HepG2 (cell line): ENCODE measurements around the gene DDAH2. TPM values are rescaled to one million over a fixed set of nuclear protein-coding genes. Genes with fewer than 3 reads are reported as not detected.

Source experiments
- BRF2 ChIP-seq: sonication (generic); formaldehyde crosslinking; IDR thresholded peaks from 2 replicates; pipeline ENCODE4 v1.8.1; 2022; ENCODE audit warnings: mild to moderate bottlenecking, missing genetic modification reagents
- HNF4A ChIP-seq: sonication (generic); formaldehyde crosslinking; IDR thresholded peaks from 2 replicates; pipeline ENCODE4 v1.4.0; 2020; ENCODE audit warnings: missing genetic modification reagents
- KDM3A ChIP-seq: IDR thresholded peaks from 2 replicates; pipeline ENCODE4 v1.6.1; 2018; ENCODE audit warnings: low read depth, missing compliant biosample characterization
- LBX2 ChIP-seq: sonication (generic); formaldehyde crosslinking; IDR thresholded peaks from 2 replicates; pipeline ENCODE4 v1.5.0; 2020; ENCODE audit warnings: missing genetic modification reagents, mild to moderate bottlenecking, borderline replicate concordance
- MLLT10 ChIP-seq: sonication (generic); formaldehyde crosslinking; IDR thresholded peaks from 2 replicates; pipeline ENCODE4 v1.4.0; 2020; ENCODE audit warnings: missing genetic modification reagents
- NFIB ChIP-seq: sonication (generic); formaldehyde crosslinking; IDR thresholded peaks from 2 replicates; pipeline ENCODE4 v1.9.0; 2021; ENCODE audit warnings: missing genetic modification reagents, mild to moderate bottlenecking, borderline replicate concordance
- POLR2A ChIP-seq, 2 experiments: IDR thresholded peaks; 2 replicates each; pipeline ENCODE4 v1.6.1; 2011; ENCODE audit warnings: low read depth in 2 of 2, low read length in 2 of 2, mild to moderate bottlenecking in 1 of 2, moderate library complexity in 1 of 2; ENCODE audit not compliant: insufficient read depth in 1 of 2
- RFXAP ChIP-seq: sonication (generic); formaldehyde crosslinking; IDR thresholded peaks from 2 replicates; pipeline ENCODE4 v1.4.0; 2020; ENCODE audit warnings: missing genetic modification reagents, borderline replicate concordance
- SATB2 ChIP-seq: sonication (generic); formaldehyde crosslinking; IDR thresholded peaks from 2 replicates; pipeline ENCODE4 v1.5.0; 2020; ENCODE audit warnings: missing genetic modification reagents
- SETDB1 ChIP-seq: sonication (generic); formaldehyde crosslinking; IDR thresholded peaks from 2 replicates; pipeline ENCODE4 v1.5.1; 2020; ENCODE audit warnings: missing genetic modification reagents, mild to moderate bottlenecking, borderline replicate concordance
- TCF7 ChIP-seq: sonication (generic); IDR thresholded peaks from 2 replicates; pipeline ENCODE4 v1.6.1; 2016; ENCODE audit warnings: antibody characterized with exemption, low read depth
- ZNF367 ChIP-seq: sonication (generic); formaldehyde crosslinking; IDR thresholded peaks from 2 replicates; pipeline ENCODE4 v1.4.0; 2020; ENCODE audit warnings: missing genetic modification reagents, borderline replicate concordance
- ZNF383 ChIP-seq: sonication (generic); formaldehyde crosslinking; IDR thresholded peaks from 2 replicates; pipeline ENCODE4 v1.4.0; 2020; ENCODE audit warnings: missing genetic modification reagents, mild to moderate bottlenecking, borderline replicate concordance
- ZNF607 ChIP-seq: sonication (generic); formaldehyde crosslinking; IDR thresholded peaks from 2 replicates; pipeline ENCODE4 v1.5.1; 2020; ENCODE audit warnings: missing genetic modification reagents, mild to moderate bottlenecking, borderline replicate concordance
- ZNF670 ChIP-seq: sonication (generic); formaldehyde crosslinking; IDR thresholded peaks from 2 replicates; pipeline ENCODE4 v1.8.0; 2022; ENCODE audit warnings: mild to moderate bottlenecking, missing genetic modification reagents, borderline replicate concordance
- ZNF83 ChIP-seq: sonication (generic); formaldehyde crosslinking; IDR thresholded peaks from 2 replicates; pipeline ENCODE4 v1.4.0; 2020; ENCODE audit warnings: missing genetic modification reagents, mild to moderate bottlenecking, borderline replicate concordance
- polyA plus RNA-seq, 8 experiments: library from polyadenylated mRNA; depleted of rRNA in 3 of 8; stranded (reverse) in 7 of 8; unstranded in 1 of 8; fragments of >200 nt; fragmentation: Illumina TruSeq in 4 of 8; extraction: Trizol in 4 of 8; gene quantifications; 2 replicates each; pipeline versions ENCODE4 v1.2.1 to v1.2.3, GENCODE V29; 2011 to 2016; ENCODE audit warnings: low read depth in 4 of 8, missing spikeins in 1 of 8, mixed read lengths in 1 of 8; ENCODE audit not compliant: insufficient read depth in 1 of 8
- total RNA-seq, 5 experiments: library from RNA; depleted of rRNA; stranded (reverse); fragments of >200 nt; fragmentation: Illumina TruSeq; extraction: Trizol; gene quantifications; 2 replicates each; pipeline ENCODE4 v1.2.3, GENCODE V29; 2016; ENCODE audit warnings: low read depth in 1 of 5
- TF ChIP-seq, protein P1 (sequence below): sonication (generic); IDR thresholded peaks from 2 replicates; pipeline ENCODE4 v1.6.1; 2016; ENCODE audit warnings: low read depth, borderline replicate concordance
- TF ChIP-seq, protein P2 (sequence below): sonication (generic); formaldehyde crosslinking; conservative IDR thresholded peaks from 2 replicates; pipeline ENCODE4 v1.8.1; 2023; ENCODE audit warnings: missing genetic modification reagents
- TF ChIP-seq, protein P3 (sequence below): sonication (generic); formaldehyde crosslinking; IDR thresholded peaks from 2 replicates; pipeline ENCODE4 v1.5.0; 2020; ENCODE audit warnings: mild to moderate bottlenecking, missing genetic modification reagents
- TF ChIP-seq, protein P4 (sequence below): fragments of 450-650 bp; IDR thresholded peaks from 2 replicates; pipeline ENCODE4 v1.6.1; 2017; ENCODE audit warnings: mild to moderate bottlenecking
- TF ChIP-seq, protein P5 (sequence below): sonication (generic); formaldehyde crosslinking; IDR thresholded peaks from 2 replicates; pipeline ENCODE4 v1.4.0; 2020; ENCODE audit warnings: mild to moderate bottlenecking, missing genetic modification reagents

Gene DDAH2
- total and polyA plus RNA-seq, 2 of the 13 experiments (the other 11 are each of a cell fraction or from before 2014, with no cell fraction given), result 16.4 to 21.1 TPM

GRCh38 chr6:31737315-31737990, 8.4 kb upstream of the DDAH2 start (continued):
- TF ChIP-seq POLR2A (IDR thresholded peaks at IDR 0.05; ENCODE audit: insufficient read depth in 1 of 2, low read depth in 2 of 2, low read length in 2 of 2) (peak in 1 of 2 experiments; percentile 89; a peak in 2 of 4 replicates), ZNF367 (CRISPR knock-in tag) (no peak), LBX2 (CRISPR knock-in tag) (no peak), ZNF383 (CRISPR knock-in tag) (no peak), ZNF670 (CRISPR knock-in tag) (no peak), RFXAP (CRISPR knock-in tag) (0 out of 2 replicates have a peak, but pooled peaks have one; percentile 62), HNF4A (CRISPR knock-in tag) (peak; percentile 96), TCF7 (peak; percentile 90), ZNF83 (CRISPR knock-in tag) (0 out of 2 replicates have a peak, but pooled peaks have one; percentile 10), BRF2 (CRISPR knock-in tag) (no peak), KDM3A (CRISPR knock-in tag) (no peak), SETDB1 (CRISPR knock-in tag) (no peak), SATB2 (peak; percentile 45; the same call in 1 of the 2 replicates), NFIB (CRISPR knock-in tag) (no peak), ZNF607 (CRISPR knock-in tag) (no peak), MLLT10 (CRISPR knock-in tag) (no peak)
- TF ChIP-seq, protein P1, sequence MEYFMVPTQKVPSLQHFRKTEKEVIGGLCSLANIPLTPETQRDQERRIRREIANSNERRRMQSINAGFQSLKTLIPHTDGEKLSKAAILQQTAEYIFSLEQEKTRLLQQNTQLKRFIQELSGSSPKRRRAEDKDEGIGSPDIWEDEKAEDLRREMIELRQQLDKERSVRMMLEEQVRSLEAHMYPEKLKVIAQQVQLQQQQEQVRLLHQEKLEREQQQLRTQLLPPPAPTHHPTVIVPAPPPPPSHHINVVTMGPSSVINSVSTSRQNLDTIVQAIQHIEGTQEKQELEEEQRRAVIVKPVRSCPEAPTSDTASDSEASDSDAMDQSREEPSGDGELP, result peak; percentile 38; the same call in 1 of the 2 replicates
- TF ChIP-seq, protein P2, sequence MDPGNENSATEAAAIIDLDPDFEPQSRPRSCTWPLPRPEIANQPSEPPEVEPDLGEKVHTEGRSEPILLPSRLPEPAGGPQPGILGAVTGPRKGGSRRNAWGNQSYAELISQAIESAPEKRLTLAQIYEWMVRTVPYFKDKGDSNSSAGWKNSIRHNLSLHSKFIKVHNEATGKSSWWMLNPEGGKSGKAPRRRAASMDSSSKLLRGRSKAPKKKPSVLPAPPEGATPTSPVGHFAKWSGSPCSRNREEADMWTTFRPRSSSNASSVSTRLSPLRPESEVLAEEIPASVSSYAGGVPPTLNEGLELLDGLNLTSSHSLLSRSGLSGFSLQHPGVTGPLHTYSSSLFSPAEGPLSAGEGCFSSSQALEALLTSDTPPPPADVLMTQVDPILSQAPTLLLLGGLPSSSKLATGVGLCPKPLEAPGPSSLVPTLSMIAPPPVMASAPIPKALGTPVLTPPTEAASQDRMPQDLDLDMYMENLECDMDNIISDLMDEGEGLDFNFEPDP (CRISPR knock-in tag), result no peak
- TF ChIP-seq, protein P3, sequence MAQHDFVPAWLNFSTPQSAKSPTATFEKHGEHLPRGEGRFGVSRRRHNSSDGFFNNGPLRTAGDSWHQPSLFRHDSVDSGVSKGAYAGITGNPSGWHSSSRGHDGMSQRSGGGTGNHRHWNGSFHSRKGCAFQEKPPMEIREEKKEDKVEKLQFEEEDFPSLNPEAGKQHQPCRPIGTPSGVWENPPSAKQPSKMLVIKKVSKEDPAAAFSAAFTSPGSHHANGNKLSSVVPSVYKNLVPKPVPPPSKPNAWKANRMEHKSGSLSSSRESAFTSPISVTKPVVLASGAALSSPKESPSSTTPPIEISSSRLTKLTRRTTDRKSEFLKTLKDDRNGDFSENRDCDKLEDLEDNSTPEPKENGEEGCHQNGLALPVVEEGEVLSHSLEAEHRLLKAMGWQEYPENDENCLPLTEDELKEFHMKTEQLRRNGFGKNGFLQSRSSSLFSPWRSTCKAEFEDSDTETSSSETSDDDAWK (CRISPR knock-in tag), result no peak
- TF ChIP-seq, protein P4, sequence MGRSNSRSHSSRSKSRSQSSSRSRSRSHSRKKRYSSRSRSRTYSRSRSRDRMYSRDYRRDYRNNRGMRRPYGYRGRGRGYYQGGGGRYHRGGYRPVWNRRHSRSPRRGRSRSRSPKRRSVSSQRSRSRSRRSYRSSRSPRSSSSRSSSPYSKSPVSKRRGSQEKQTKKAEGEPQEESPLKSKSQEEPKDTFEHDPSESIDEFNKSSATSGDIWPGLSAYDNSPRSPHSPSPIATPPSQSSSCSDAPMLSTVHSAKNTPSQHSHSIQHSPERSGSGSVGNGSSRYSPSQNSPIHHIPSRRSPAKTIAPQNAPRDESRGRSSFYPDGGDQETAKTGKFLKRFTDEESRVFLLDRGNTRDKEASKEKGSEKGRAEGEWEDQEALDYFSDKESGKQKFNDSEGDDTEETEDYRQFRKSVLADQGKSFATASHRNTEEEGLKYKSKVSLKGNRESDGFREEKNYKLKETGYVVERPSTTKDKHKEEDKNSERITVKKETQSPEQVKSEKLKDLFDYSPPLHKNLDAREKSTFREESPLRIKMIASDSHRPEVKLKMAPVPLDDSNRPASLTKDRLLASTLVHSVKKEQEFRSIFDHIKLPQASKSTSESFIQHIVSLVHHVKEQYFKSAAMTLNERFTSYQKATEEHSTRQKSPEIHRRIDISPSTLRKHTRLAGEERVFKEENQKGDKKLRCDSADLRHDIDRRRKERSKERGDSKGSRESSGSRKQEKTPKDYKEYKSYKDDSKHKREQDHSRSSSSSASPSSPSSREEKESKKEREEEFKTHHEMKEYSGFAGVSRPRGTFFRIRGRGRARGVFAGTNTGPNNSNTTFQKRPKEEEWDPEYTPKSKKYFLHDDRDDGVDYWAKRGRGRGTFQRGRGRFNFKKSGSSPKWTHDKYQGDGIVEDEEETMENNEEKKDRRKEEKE, result no peak
- TF ChIP-seq, protein P5, sequence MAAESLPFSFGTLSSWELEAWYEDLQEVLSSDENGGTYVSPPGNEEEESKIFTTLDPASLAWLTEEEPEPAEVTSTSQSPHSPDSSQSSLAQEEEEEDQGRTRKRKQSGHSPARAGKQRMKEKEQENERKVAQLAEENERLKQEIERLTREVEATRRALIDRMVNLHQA (CRISPR knock-in tag), result no peak
